K562 treated with DMSO at 1 percent for 4 hours (cell line): Measurements from ENCODE around the gene FUT7. TPM values are rescaled to one million over a fixed set of nuclear protein-coding genes. Genes with fewer than 3 reads are reported as not detected.

Experiments used
- total RNA-seq: library from RNA; unstranded; fragments of 300-600 nt; gene quantifications from 2 replicates; pipeline ENCODE4 v1.2.3, GENCODE V29; 2022; ENCODE audit not compliant: insufficient read depth

FUT7 gene
- not detected in 2 replicates for total RNA-seq

GRCh38 chr9:137031904-137032640 is at the start of gene FUT7:
Gene FUT7 (minus strand): TSS chr9:137032088. CDS start chr9:137031991, 97 bp downstream.

GRCh38 chr9:137077010-137077747 is 45.3 kb upstream of the FUT7 start, which contains the start of gene UAP1L1:
Gene UAP1L1 (plus strand): TSS chr9:137077517. CDS start chr9:137077533, 16 bp downstream.

GRCh38 chr9:137070201-137070905 is 38.5 kb upstream of the FUT7 start, which contains the start of gene SAPCD2:
Gene SAPCD2 (minus strand): TSS chr9:137070557. CDS start chr9:137070460, 97 bp downstream.

GRCh38 chr9:137053944-137054931 is 22.4 kb upstream of the FUT7 start, which contains the start of gene ENTPD2:
Gene ENTPD2 (minus strand): TSS chr9:137054061. CDS start chr9:137053997, 64 bp downstream.

GRCh38 chr9:137046088-137046787 is 14.3 kb upstream of the FUT7 start, which contains the start of gene NPDC1:
Gene NPDC1 (minus strand): TSS chr9:137046177. CDS start chr9:137045989, 188 bp downstream.

GRCh38 chr9:137027369-137028262 is 4.3 kb downstream of the FUT7 start, which contains the start of gene ABCA2:
Gene ABCA2 (minus strand): TSS chr9:137028237. CDS start chr9:137028140, 97 bp downstream.

GRCh38 chr9:136996361-136997292 is 35.3 kb downstream of the FUT7 start, which contains the start of gene CLIC3:
Gene CLIC3 (minus strand): TSS chr9:136996568. CDS start chr9:136996543, 25 bp downstream.

GRCh38 chr9:136991993-136992818 is 39.7 kb downstream of the FUT7 start, which contains the start of gene PAXX:
Gene PAXX (plus strand): TSS chr9:136992422. CDS start chr9:136992444, 22 bp downstream.

GRCh38 chr9:136982232-136983051 is 49.4 kb downstream of the FUT7 start, which contains the start of gene LCNL1:
Gene LCNL1 (plus strand): TSS chr9:136982993. CDS start chr9:136983587, 594 bp downstream.

Other genes with a start within 250 kb of the FUT7 start
- gene TMEM141, start 240.7 kb downstream of the FUT7 start, total RNA-seq, result 67.9 and 75.8 TPM in 2 replicates
- 0.75 and 2.6 TPM in 2 replicates for gene CCDC183, start 235.8 kb downstream of the FUT7 start, total RNA-seq
- gene RABL6, start 224.1 kb downstream of the FUT7 start, total RNA-seq, result 163 and 183 TPM in 2 replicates
- gene AJM1, start 189.6 kb downstream of the FUT7 start, total RNA-seq, result 9.6 and 13.9 TPM in 2 replicates
- gene PHPT1, start 182.7 kb downstream of the FUT7 start, total RNA-seq, result 165 and 171 TPM in 2 replicates
- gene MAMDC4, start 179.7 kb downstream of the FUT7 start, total RNA-seq, result 4.1 and 4.7 TPM in 2 replicates
- gene EDF1, start 165.8 kb downstream of the FUT7 start, total RNA-seq, result 705 and 763 TPM in 2 replicates
- 23.8 and 25.2 TPM in 2 replicates for gene TRAF2, start 145.6 kb downstream of the FUT7 start, total RNA-seq
- 148 and 151 TPM in 2 replicates for gene FBXW5, start 87.3 kb downstream of the FUT7 start, total RNA-seq
- gene C8G, start 86.8 kb downstream of the FUT7 start, total RNA-seq, result not detected in 2 replicates
- gene LCN12, start 79.8 kb downstream of the FUT7 start, total RNA-seq, result not detected in 2 replicates
- 6.1 and 15.4 TPM in 2 replicates for gene PTGDS, start 54.6 kb downstream of the FUT7 start, total RNA-seq
- gene LCNL1, start 49.1 kb downstream of the FUT7 start, total RNA-seq, result not detected in 2 replicates
- 89.0 and 89.2 TPM in 2 replicates for gene PAXX, start 39.7 kb downstream of the FUT7 start, total RNA-seq
- gene CLIC3, start 35.5 kb downstream of the FUT7 start, total RNA-seq, result 2.0 TPM in 1 of 2 replicates, not detected in the other
- gene ABCA2, start 3.9 kb downstream of the FUT7 start, total RNA-seq, result 14.1 and 26.4 TPM in 2 replicates
- gene NPDC1, start 14.1 kb upstream of the FUT7 start, total RNA-seq, result 0.52 and 1.0 TPM in 2 replicates
- gene ENTPD2, start 22.0 kb upstream of the FUT7 start, total RNA-seq, result not detected in 2 replicates
- gene SAPCD2, start 38.5 kb upstream of the FUT7 start, total RNA-seq, result 27.1 and 30.1 TPM in 2 replicates
- 9.4 and 14.1 TPM in 2 replicates for gene UAP1L1, start 45.4 kb upstream of the FUT7 start, total RNA-seq
- 37.3 and 38.9 TPM in 2 replicates for gene MAN1B1, start 54.9 kb upstream of the FUT7 start, total RNA-seq
- gene DPP7, start 82.6 kb upstream of the FUT7 start, total RNA-seq, result 228 and 246 TPM in 2 replicates
- not detected in 2 replicates for gene GRIN1, start 107.1 kb upstream of the FUT7 start, total RNA-seq
- not detected in 2 replicates for gene LRRC26, start 138.0 kb upstream of the FUT7 start, total RNA-seq
- not detected in 2 replicates for gene TMEM210, start 140.0 kb upstream of the FUT7 start, total RNA-seq
- gene ANAPC2, start 156.5 kb upstream of the FUT7 start, total RNA-seq, result 32.5 and 40.5 TPM in 2 replicates
- 203 and 207 TPM in 2 replicates for gene SSNA1, start 156.6 kb upstream of the FUT7 start, total RNA-seq
- 26.9 and 34.8 TPM in 2 replicates for gene TPRN, start 168.7 kb upstream of the FUT7 start, total RNA-seq
- gene TMEM203, start 173.6 kb upstream of the FUT7 start, total RNA-seq, result 35.0 and 40.6 TPM in 2 replicates
- 23.0 and 25.4 TPM in 2 replicates for gene NDOR1, start 173.6 kb upstream of the FUT7 start, total RNA-seq
- 6.2 and 6.7 TPM in 2 replicates for gene RNF208, start 190.2 kb upstream of the FUT7 start, total RNA-seq
- gene CYSRT1, start 193.1 kb upstream of the FUT7 start, total RNA-seq, result 1.1 TPM in 1 of 2 replicates, not detected in the other
- gene RNF224, start 195.4 kb upstream of the FUT7 start, total RNA-seq, result 0.99 TPM in 1 of 2 replicates, not detected in the other
- not detected in 2 replicates for gene SLC34A3, start 198.8 kb upstream of the FUT7 start, total RNA-seq
- gene TUBB4B, start 209.2 kb upstream of the FUT7 start, total RNA-seq, result 816 and 880 TPM in 2 replicates
- gene STPG3, start 219.2 kb upstream of the FUT7 start, total RNA-seq, result not detected in 2 replicates
- gene NELFB, start 223.2 kb upstream of the FUT7 start, total RNA-seq, result 84.5 and 89.8 TPM in 2 replicates
- 49.5 and 59.8 TPM in 2 replicates for gene TOR4A, start 245.6 kb upstream of the FUT7 start, total RNA-seq